H1 (cell line): ENCODE results near the gene FRK. TPM values are rescaled to one million over a fixed set of nuclear protein-coding genes. Genes with fewer than 3 reads are reported as not detected.

Experiments used
- CTCF ChIA-PET: fragments of 300-600 bp; sonication (Branson Sonifier 250); formaldehyde crosslinking; loops from one replicate; lab custom pipeline; 2021; ENCODE audit not compliant: partially characterized antibody; lab: Charles Lee
- POLR2A ChIA-PET: fragments of 300-600 bp; sonication (Branson Sonifier 250); formaldehyde crosslinking; loops from one replicate; lab custom pipeline; 2021; ENCODE audit warnings: inconsistent platforms; ENCODE audit not compliant: partially characterized antibody; lab: Charles Lee
- DNase-seq, 2 experiments: peaks; one replicate each; pipeline versions ENCODE4 v3.0.0 to v3.0.0-alpha.2; 2010 to 2022; ENCODE audit warnings: low spot score in 2 of 2, low read depth in 1 of 2, mixed read lengths in 1 of 2
- FAIRE-seq: peaks from 2 replicates; lab custom pipeline; 2011; peaks lifted over from hg19 to GRCh38; lab: Jason Lieb, UNC
- H2AFZ ChIP-seq: 2 replicates; pipeline ENCODE4 v1.8.1; 2012; ENCODE audit warnings: low read length, inconsistent platforms
- H2AK5ac ChIP-seq: 2 replicates; pipeline ENCODE4 v1.6.1; 2013; ENCODE audit warnings: low read depth, low read length
- H2BK120ac ChIP-seq: replicated peaks from 2 replicates; pipeline ENCODE3; 2013; ENCODE audit warnings: low read depth, low read length, inconsistent platforms
- H2BK12ac ChIP-seq: 2 replicates; pipeline ENCODE4 v1.6.1; 2013; ENCODE audit warnings: low read depth, low read length
- H2BK15ac ChIP-seq: 2 replicates; pipeline ENCODE4 v1.6.1; 2013; ENCODE audit warnings: low read length
- H2BK20ac ChIP-seq: 2 replicates; pipeline ENCODE4 v1.6.1; 2013; ENCODE audit warnings: low read length
- H2BK5ac ChIP-seq: 2 replicates; pipeline ENCODE4 v1.6.1; 2013; ENCODE audit warnings: low read depth, low read length
- H3K14ac ChIP-seq: 2 replicates; pipeline ENCODE4 v1.6.1; 2013; ENCODE audit warnings: inconsistent platforms; ENCODE audit not compliant: insufficient read length
- H3K18ac ChIP-seq: 2 replicates; pipeline ENCODE4 v1.6.1; 2013; ENCODE audit warnings: low read length; ENCODE audit errors: extremely low read depth
- H3K23ac ChIP-seq: 2 replicates; pipeline ENCODE4 v1.6.1; 2013; ENCODE audit warnings: inconsistent platforms; ENCODE audit not compliant: insufficient read length
- H3K23me2 ChIP-seq: 2 replicates; pipeline ENCODE4 v1.6.1; 2013; ENCODE audit warnings: low read depth, low read length
- H3K27ac ChIP-seq: 2 replicates; pipeline ENCODE4 v1.6.1; 2011; ENCODE audit warnings: low read depth, low read length, inconsistent platforms
- H3K27me3 ChIP-seq, 4 experiments: replicated peaks in 1 of 4; 1 replicate in 1 of 4; 2 replicates in 3 of 4; pipeline versions ENCODE4 v1.6.1 to v1.8.1; 2011 to 2013; ENCODE audit warnings: low read length in 3 of 4, mild to moderate bottlenecking in 3 of 4, inconsistent platforms in 2 of 4, mixed read lengths in 2 of 4, moderate library complexity in 1 of 4; ENCODE audit not compliant: control insufficient read depth in 3 of 4, insufficient read depth in 3 of 4; ENCODE audit errors: extremely low read depth in 1 of 4
- H3K36me3 ChIP-seq, 4 experiments: 2 replicates each; pipeline versions ENCODE4 v1.6.1 to v1.8.1; 2011 to 2013; ENCODE audit warnings: mild to moderate bottlenecking in 4 of 4, low read length in 3 of 4, moderate library complexity in 2 of 4, control low read depth in 1 of 4, inconsistent platforms in 1 of 4; ENCODE audit not compliant: insufficient read depth in 4 of 4, control insufficient read depth in 2 of 4
- H3K4ac ChIP-seq: replicated peaks from 2 replicates; pipeline ENCODE3; 2013; ENCODE audit warnings: low read length, low read depth, mixed read lengths, inconsistent platforms; ENCODE audit not compliant: insufficient read length
- H3K4me1 ChIP-seq, 4 experiments: replicated peaks in 1 of 4; 1 replicate in 1 of 4; 2 replicates in 3 of 4; pipeline versions ENCODE4 v1.6.1 to v1.8.1; 2011 to 2013; ENCODE audit warnings: low read length in 3 of 4, inconsistent platforms in 2 of 4, mixed read lengths in 1 of 4; ENCODE audit not compliant: insufficient read depth in 4 of 4, control insufficient read depth in 3 of 4
- H3K4me2 ChIP-seq, 2 experiments: 2 replicates each; pipeline versions ENCODE4 v1.6.1 to v1.8.1; 2011 to 2013; ENCODE audit warnings: low read depth in 2 of 2, low read length in 2 of 2, control low read depth in 1 of 2, inconsistent platforms in 1 of 2, mild to moderate bottlenecking in 1 of 2; ENCODE audit not compliant: insufficient read depth in 1 of 2
- H3K4me3 ChIP-seq, 4 experiments: fragments of 200-600, 300-600 bp in 1 of 4; sonication (generic), shearing (Covaris generic), sonication (Bioruptor Twin) in 1 of 4; 2 replicates each; pipeline versions ENCODE4 v1.5.1 to v1.8.1; 2011 to 2016; ENCODE audit warnings: low read length in 4 of 4, low read depth in 3 of 4, control low read depth in 2 of 4, inconsistent platforms in 2 of 4, mild to moderate bottlenecking in 2 of 4, mixed read lengths in 1 of 4, moderate library complexity in 1 of 4; ENCODE audit not compliant: insufficient read depth in 2 of 4; ENCODE audit errors: extremely low read depth in 1 of 4
- H3K56ac ChIP-seq: replicated peaks from 2 replicates; pipeline ENCODE3; 2013; ENCODE audit warnings: low read depth, mild to moderate bottlenecking, mixed read lengths, low read length, inconsistent platforms; ENCODE audit not compliant: insufficient read length
- H3K79me1 ChIP-seq: 2 replicates; pipeline ENCODE4 v1.6.1; 2013; ENCODE audit warnings: low read depth, low read length, control low read depth
- H3K79me2 ChIP-seq, 2 experiments: 2 replicates each; pipeline versions ENCODE4 v1.6.1 to v1.8.1; 2012 to 2013; ENCODE audit warnings: low read length in 2 of 2, mild to moderate bottlenecking in 2 of 2, inconsistent platforms in 1 of 2; ENCODE audit not compliant: insufficient read depth in 2 of 2, control insufficient read depth in 1 of 2
- H3K9ac ChIP-seq, 4 experiments: replicated peaks in 1 of 4; 1 replicate in 1 of 4; 2 replicates in 3 of 4; pipeline versions ENCODE4 v1.6.1 to v1.8.1; 2011 to 2013; ENCODE audit warnings: low read depth in 3 of 4, low read length in 3 of 4, control low read depth in 2 of 4, mild to moderate bottlenecking in 2 of 4, moderate library complexity in 2 of 4, inconsistent platforms in 1 of 4; ENCODE audit errors: extremely low read depth in 1 of 4
- H3K9me3 ChIP-seq, 2 experiments: 2 replicates each; pipeline versions ENCODE4 v1.6.1 to v1.8.1; 2012 to 2013; ENCODE audit warnings: mild to moderate bottlenecking in 2 of 2, moderate library complexity in 2 of 2, control low read depth in 1 of 2, inconsistent platforms in 1 of 2, low read depth in 1 of 2, low read length in 1 of 2, mixed read lengths in 1 of 2; ENCODE audit not compliant: insufficient read depth in 2 of 2
- H4K20me1 ChIP-seq, 2 experiments: replicated peaks in 1 of 2; 2 replicates each; pipeline versions ENCODE3 to v1.8.1; 2011 to 2013; ENCODE audit warnings: inconsistent platforms in 2 of 2, low read length in 2 of 2, mild to moderate bottlenecking in 1 of 2; ENCODE audit not compliant: insufficient read depth in 2 of 2, control insufficient read depth in 1 of 2
- H4K5ac ChIP-seq: 2 replicates; pipeline ENCODE4 v1.6.1; 2013; ENCODE audit warnings: low read length, low read depth, mixed read lengths, inconsistent platforms; ENCODE audit not compliant: insufficient read length
- H4K8ac ChIP-seq: 2 replicates; pipeline ENCODE4 v1.8.0; 2013; ENCODE audit warnings: mild to moderate bottlenecking, moderate library complexity, low read length, inconsistent platforms; ENCODE audit not compliant: insufficient read depth; ENCODE audit errors: extremely low read depth
- H4K91ac ChIP-seq: replicated peaks from 2 replicates; pipeline ENCODE3; 2013; ENCODE audit warnings: low read length, mixed read lengths, inconsistent platforms; ENCODE audit not compliant: insufficient read length
- BCL11A ChIP-seq, 2 experiments: IDR thresholded peaks; one replicate each; pipeline ENCODE4 v1.6.1; 2011; ENCODE audit warnings: low read depth in 2 of 2, low read length in 2 of 2, mild to moderate bottlenecking in 2 of 2
- POLR2AphosphoS5 ChIP-seq: IDR thresholded peaks from 2 replicates; pipeline ENCODE4 v1.6.1; 2011; ENCODE audit warnings: low read depth, low read length
- RAD21 ChIP-seq, 2 experiments: IDR thresholded peaks in 1 of 2; conservative IDR thresholded peaks in 1 of 2; 2 replicates each; pipeline ENCODE4 v1.6.1; 2011; ENCODE audit warnings: low read depth in 2 of 2, low read length in 2 of 2, improper control_type of control experiment in 1 of 2, inconsistent platforms in 1 of 2, mild to moderate bottlenecking in 1 of 2, moderate library complexity in 1 of 2
- RXRA ChIP-seq: IDR thresholded peaks from 2 replicates; pipeline ENCODE4 v1.6.1; 2011; ENCODE audit warnings: low read depth, mild to moderate bottlenecking, low read length, moderate library complexity; ENCODE audit not compliant: insufficient read depth
- YY1 ChIP-seq: IDR thresholded peaks from 2 replicates; pipeline ENCODE4 v1.6.1; 2011; ENCODE audit warnings: low read depth, mild to moderate bottlenecking, low read length
- polyA plus RNA-seq, 7 experiments: library from polyadenylated mRNA; depleted of rRNA in 3 of 7; stranded (reverse) in 5 of 7; unstranded in 2 of 7; fragments of >200 nt in 5 of 7; fragments of 200-250 nt in 2 of 7; gene quantifications; 1 replicate in 5 of 7; 2 replicates in 1 of 7; 4 replicates in 1 of 7; pipeline versions ENCODE4 v1.2.1 to v1.2.3, GENCODE V29; 2011 to 2013; ENCODE audit warnings: missing spikeins in 2 of 7, mixed read lengths in 2 of 7
- total RNA-seq: library from RNA; stranded (reverse); fragmentation: NEBNext Ultra II Directional; extraction: Animal tissue kit (Norgen Biotek cat#: 25700); gene quantifications from 2 replicates; pipeline ENCODE4 v1.2.1, GENCODE V29; 2021

The FRK gene
- total and polyA plus RNA-seq, 2 of the 8 experiments (the other 6 are each of a cell fraction or from before 2014, with no cell fraction given) = 0.11 to 0.24 TPM

DNA sequence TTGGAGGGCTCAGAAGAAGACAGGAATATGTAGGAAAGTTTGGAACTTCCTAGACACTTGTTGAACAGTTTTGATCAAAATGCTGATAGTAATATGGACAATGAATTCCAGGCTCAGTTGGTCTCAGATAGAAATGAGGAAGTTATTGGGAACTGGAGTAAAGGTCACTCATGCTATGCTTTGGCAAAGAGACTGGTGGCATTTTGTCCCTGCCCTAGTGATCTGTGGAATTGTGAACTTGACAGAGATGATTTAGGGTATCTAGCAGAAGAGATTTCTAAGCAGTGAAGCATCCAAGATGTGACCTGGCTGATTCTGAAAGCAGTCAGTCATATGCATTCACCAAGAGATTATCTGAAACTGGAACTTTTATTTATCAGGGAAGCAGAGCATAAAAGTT, 45.1 kb downstream of the FRK start:
- Histone ChIP-seq H3K23me2 (no peaks in the 10 kb centered on the region), H4K8ac (no peak overlapping the region), H3K9ac (no peak overlapping the region), H2BK15ac (no peak overlapping the region), H3K18ac (no peak overlapping the region), H3K27ac (no peak overlapping the region), H2BK5ac (no peak overlapping the region), H3K36me3 (no peaks in the 10 kb centered on the region), H2AK5ac (no peak overlapping the region), H3K79me1 (no peaks in the 10 kb centered on the region), H3K23ac (no peak overlapping the region), H3K4me2 (no peak overlapping the region), H4K5ac (no peak overlapping the region), H3K4me3 (no peak overlapping the region), H3K9me3 (no peaks in the 10 kb centered on the region), H2BK120ac (no peak overlapping the region), H3K56ac (no peak overlapping the region), H4K20me1 (no peaks in the 10 kb centered on the region), H3K14ac (no peak overlapping the region), H3K27me3 (no peaks in the 10 kb centered on the region), H3K4me1 (peaks cover 0 to 6% (median 1%) of the 10 kb centered on the region in 4 experiments; a peak in 2 of 7 replicates), H2AFZ (no peak overlapping the region), H4K91ac (no peak overlapping the region), H3K4ac (no peak overlapping the region), H3K79me2 (no peaks in the 10 kb centered on the region), H2BK12ac (no peak overlapping the region), H2BK20ac (no peak overlapping the region)
- DNase-seq (no peak), FAIRE-seq (no peak)
- ChIA-PET CTCF (no interaction called here), POLR2A (no interaction called here)
- no peak for TF ChIP-seq POLR2AphosphoS5
- TF ChIP-seq RAD21 (IDR thresholded peaks at IDR 0.05 in 1 of 2, conservative IDR thresholded peaks at IDR 0.05 in 1 of 2; ENCODE audit: low read depth in 2 of 2, low read length in 2 of 2) = no peak
- no peak for TF ChIP-seq YY1
- TF ChIP-seq RXRA = no peak
- TF ChIP-seq BCL11A (IDR thresholded peaks at IDR 0.05; ENCODE audit: low read depth in 2 of 2, low read length in 2 of 2) = no peak
